ENCODE measurements around the gene PSKH1. TPM values are rescaled to one million over a fixed set of nuclear protein-coding genes. Genes with fewer than 3 reads are reported as not detected.

Gene PSKH1
- total and polyA plus RNA-seq, 9 of the 15 experiments (the other 6 are each of a cell fraction or from before 2014, with no cell fraction given) = 0.96 to 20.9 (median 9.4) TPM

GRCh38 chr16:67880584-67880983 lies 12.5 kb upstream of the PSKH1 start:
- no peak for ATAC-seq
- TF ChIP-seq PCBP1 (IDR thresholded peaks at IDR 0.05; ENCODE audit: low read depth, low read length, poor library complexity, severe bottlenecking) (no peak), NFXL1 (CRISPR knock-in tag; IDR thresholded peaks at IDR 0.05) (no peak), POLR2G (IDR thresholded peaks at IDR 0.05; ENCODE audit: low read depth, low read length) (no peak), NCOA4 (IDR thresholded peaks at IDR 0.05; ENCODE audit: partially characterized antibody) (no peak), NFE2L1 (tag; IDR thresholded peaks at IDR 0.05; ENCODE audit: borderline replicate concordance, low read depth) (no peak), ZNF140 (CRISPR knock-in tag; IDR thresholded peaks at IDR 0.05) (no peak), OTX1 (CRISPR knock-in tag; IDR thresholded peaks at IDR 0.05) (no peak), ZNF316 (IDR thresholded peaks at IDR 0.05) (no peak), HOMEZ (CRISPR knock-in tag; IDR thresholded peaks at IDR 0.05) (no peak), RAD21 (CRISPR knock-in tag; conservative IDR thresholded peaks at IDR 0.05 in 1 of 2, IDR thresholded peaks at IDR 0.05 in 1 of 2) (no peak), POLR2AphosphoS5 (IDR thresholded peaks at IDR 0.05; ENCODE audit: control insufficient read depth, insufficient read depth, low read depth, low read length) (no peak), SMAD4 (CRISPR knock-in tag; conservative IDR thresholded peaks at IDR 0.05) (no peak), ETS2 (tag; IDR thresholded peaks at IDR 0.05; ENCODE audit: borderline replicate concordance, poor library complexity, severe bottlenecking) (no peak), MXI1 (IDR thresholded peaks at IDR 0.05; ENCODE audit: low read depth, low read length) (no peak), ZNF668 (CRISPR knock-in tag; IDR thresholded peaks at IDR 0.05) (no peak), NR0B1 (IDR thresholded peaks at IDR 0.05; ENCODE audit: partially characterized antibody) (no peak)
- DNase-seq (ENCODE audit: extremely low read depth in 1 of 4, low spot score in 3 of 4) = no peak
- WGBS (ENCODE audit: insufficient coverage, low coverage, missing lambda C conversion rate) = 89% methylated on average over 10 of the region's 13 CpGs
- POLR2A ChIA-PET = interaction anchor here (0.6 to 1.1 kb wide), 4 partner anchors 14 to 114 kb away, joined by 3 to 5 read pairs (median 3); no protein-coding TSS in a partner anchor
- H3K9me3 ChIP-seq (replicated peaks; ENCODE audit: control insufficient read depth, insufficient read depth, low read depth, low read length) = no peaks in the 10 kb centered on the region
- H3K9ac ChIP-seq (ENCODE audit: insufficient read depth in 1 of 2, low read depth in 2 of 2, low read length in 2 of 2) = no peak overlapping the region
- peaks cover 96% of the 10 kb centered on the region; the same call in 2 of the 3 replicates for H3K36me3 ChIP-seq (ENCODE audit: control insufficient read depth, insufficient read depth, low read length)
- BruUV-seq (replicated peaks) = no TSS peak
- H3K4me3 ChIP-seq = no peak overlapping the region
- H2AFZ ChIP-seq (ENCODE audit: low read depth, low read length) = no peak overlapping the region
- intact Hi-C loops (cut with micrococcal nuclease) = loop anchor here (10.0 kb wide), 1 partner anchor 164 kb away; no protein-coding TSS in a partner anchor
- no peak overlapping the region for H3K4me2 ChIP-seq (ENCODE audit: insufficient read depth, low read length)
- H3K9me1 ChIP-seq (ENCODE audit: control insufficient read depth, insufficient read depth, low read length) = no peaks in the 10 kb centered on the region
- in situ Hi-C loops (cut with MboI) = no loop called here
- peaks cover 13% of the 10 kb centered on the region for H3K79me2 ChIP-seq (ENCODE audit: control insufficient read depth, insufficient read depth, low read length)
- CTCF ChIA-PET (ENCODE audit: low intra/inter-chr PET ratio) = no interaction called here
- peaks cover 25% of the 10 kb centered on the region for H4K20me1 ChIP-seq (replicated peaks; ENCODE audit: control insufficient read depth, insufficient read depth, low read length)
- no peak for FAIRE-seq
- no peak overlapping the region for H3K27ac ChIP-seq (ENCODE audit: extremely low read depth, low read depth, low read length)
- H3K4me1 ChIP-seq (replicated peaks in 1 of 2; ENCODE audit: control insufficient read depth in 2 of 2, insufficient read depth in 2 of 2, low read length in 2 of 2) = peaks cover 6 to 32% of the 10 kb centered on the region in 2 experiments; a peak in 4 of 5 replicates
- H3K27me3 ChIP-seq (ENCODE audit: control insufficient read depth in 2 of 2, insufficient read depth in 2 of 2, low read length in 2 of 2) = no peaks in the 10 kb centered on the region
